Astrocyte (in vitro differentiated cells and primary cell): Measurements from ENCODE around the gene ATP5MC2. TPM values are rescaled to one million over a fixed set of nuclear protein-coding genes. Genes with fewer than 3 reads are reported as not detected.

ENCODE experiments used
- DNase-seq: peaks from one replicate; pipeline ENCODE4 v3.0.0-alpha.2; 2010; ENCODE audit warnings: low read depth
- FAIRE-seq: peaks from 2 replicates; lab custom pipeline; 2011; peaks lifted over from hg19 to GRCh38; lab: Jason Lieb, UNC
- H2AFZ ChIP-seq: 2 replicates; pipeline ENCODE4 v1.6.0; 2012; ENCODE audit warnings: low read depth, low read length, inconsistent platforms
- H3K27ac ChIP-seq: 2 replicates; pipeline ENCODE4 v1.5.1; 2011; ENCODE audit warnings: low read depth, low read length, inconsistent platforms
- H3K27me3 ChIP-seq: 2 replicates; pipeline ENCODE4 v1.6.0; 2011; ENCODE audit warnings: low read length, inconsistent platforms; ENCODE audit not compliant: insufficient read depth
- H3K36me3 ChIP-seq: 2 replicates; pipeline ENCODE4 v1.5.1; 2011; ENCODE audit warnings: low read length, inconsistent platforms; ENCODE audit not compliant: insufficient read depth
- H3K4me1 ChIP-seq: 2 replicates; pipeline ENCODE4 v1.5.1; 2011; ENCODE audit warnings: low read length, inconsistent platforms; ENCODE audit not compliant: insufficient read depth
- H3K4me2 ChIP-seq: 2 replicates; pipeline ENCODE4 v1.6.0; 2012; ENCODE audit warnings: low read length, inconsistent platforms
- H3K4me3 ChIP-seq: 2 replicates; pipeline ENCODE4 v1.5.1; 2011; ENCODE audit warnings: low read depth, mild to moderate bottlenecking, low read length, inconsistent platforms; ENCODE audit not compliant: insufficient read depth
- H3K79me2 ChIP-seq: 2 replicates; pipeline ENCODE4 v1.6.0; 2012; ENCODE audit warnings: mild to moderate bottlenecking, low read length, inconsistent platforms; ENCODE audit not compliant: insufficient read depth
- H3K9ac ChIP-seq: 2 replicates; pipeline ENCODE4 v1.6.0; 2012; ENCODE audit warnings: mild to moderate bottlenecking, low read length, inconsistent platforms
- H3K9me3 ChIP-seq: 2 replicates; pipeline ENCODE4 v1.5.1; 2012; ENCODE audit warnings: low read depth, mild to moderate bottlenecking, low read length, inconsistent platforms; ENCODE audit not compliant: insufficient read depth
- H4K20me1 ChIP-seq: 2 replicates; pipeline ENCODE4 v1.6.0; 2012; ENCODE audit warnings: low read length, inconsistent platforms; ENCODE audit not compliant: insufficient read depth
- H3K27ac Mint-ChIP-seq: one replicate; pipeline ENCODE4 v1.8.0; 2021; ENCODE audit warnings: mild to moderate bottlenecking, mixed read lengths; ENCODE audit not compliant: unreplicated experiment
- H3K27me3 Mint-ChIP-seq: one replicate; pipeline ENCODE4 v1.8.0; 2021; ENCODE audit warnings: low read depth, mixed read lengths; ENCODE audit not compliant: unreplicated experiment
- H3K36me3 Mint-ChIP-seq: one replicate; pipeline ENCODE4 v1.8.0; 2021; ENCODE audit warnings: low read depth, mixed read lengths; ENCODE audit not compliant: unreplicated experiment
- H3K4me1 Mint-ChIP-seq: one replicate; pipeline ENCODE4 v1.8.0; 2021; ENCODE audit warnings: low read depth, mixed read lengths; ENCODE audit not compliant: unreplicated experiment
- H3K4me3 Mint-ChIP-seq: one replicate; pipeline ENCODE4 v1.8.0; 2021; ENCODE audit warnings: mild to moderate bottlenecking, moderate library complexity, mixed read lengths; ENCODE audit not compliant: unreplicated experiment
- H3K9me3 Mint-ChIP-seq: one replicate; pipeline ENCODE4 v1.8.0; 2021; ENCODE audit warnings: mild to moderate bottlenecking, mixed read lengths; ENCODE audit not compliant: unreplicated experiment
- CTCF ChIP-seq: IDR thresholded peaks from 2 replicates; pipeline ENCODE4 v1.5.1; 2011; ENCODE audit warnings: low read depth, mild to moderate bottlenecking, inconsistent platforms, low read length, moderate library complexity; ENCODE audit not compliant: insufficient read depth
- EZH2 ChIP-seq: IDR thresholded peaks from 2 replicates; pipeline ENCODE4 v1.6.1; 2012; ENCODE audit warnings: mild to moderate bottlenecking, low read length, inconsistent platforms; ENCODE audit not compliant: insufficient read depth
- total RNA-seq: library from RNA; stranded (reverse); gene quantifications from 2 replicates; pipeline ENCODE4 v1.2.1, GENCODE V29; 2021

ATP5MC2 gene
- total RNA-seq, 1 donor from 2014 or later = 237 TPM

- Mint-ChIP-seq H3K27ac (no peak overlapping the region), H3K27me3 (peaks cover 70% of the 10 kb centered on the region), H3K9me3 (no peaks in the 10 kb centered on the region), H3K36me3 (peaks cover 7% of the 10 kb centered on the region), H3K4me1 (no peaks in the 10 kb centered on the region), H3K4me3 (no peak overlapping the region)
- Histone ChIP-seq H3K9me3 (no peaks in the 10 kb centered on the region), H2AFZ (no peak overlapping the region), H4K20me1 (no peaks in the 10 kb centered on the region), H3K4me1 (no peaks in the 10 kb centered on the region), H3K27ac (no peak overlapping the region), H3K9ac (no peak overlapping the region), H3K27me3 (peaks cover 47% of the 10 kb centered on the region), H3K36me3 (no peaks in the 10 kb centered on the region), H3K4me2 (no peak overlapping the region), H3K79me2 (no peaks in the 10 kb centered on the region), H3K4me3 (no peak overlapping the region)
- no peak for DNase-seq
- no peak for FAIRE-seq
- TF ChIP-seq EZH2 = no peak
Observed at GRCh38 chr12:53706080-53706479, 30.2 kb upstream of the ATP5MC2 start.

GRCh38 chr12:53703756-53704155, 27.9 kb upstream of the ATP5MC2 start:
- H3K4me1 ChIP-seq = no peaks in the 10 kb centered on the region
- H3K27ac ChIP-seq = no peak overlapping the region
- H3K27me3 ChIP-seq = peaks cover 61% of the 10 kb centered on the region
- no peak overlapping the region for H3K4me2 ChIP-seq
- no peaks in the 10 kb centered on the region for H4K20me1 ChIP-seq
- Mint-ChIP-seq H3K4me1 (no peaks in the 10 kb centered on the region), H3K36me3 (no peaks in the 10 kb centered on the region), H3K27me3 (peaks cover 81% of the 10 kb centered on the region), H3K27ac (no peak overlapping the region), H3K9me3 (no peaks in the 10 kb centered on the region), H3K4me3 (no peak overlapping the region)
- H3K4me3 ChIP-seq = no peak overlapping the region
- DNase-seq (peak; percentile 74), FAIRE-seq (no peak)
- H3K9ac ChIP-seq = no peak overlapping the region
- TF ChIP-seq EZH2 (no peak), CTCF (no peak)
- no peaks in the 10 kb centered on the region for H3K36me3 ChIP-seq
- no peaks in the 10 kb centered on the region for H3K9me3 ChIP-seq
- H3K79me2 ChIP-seq = no peaks in the 10 kb centered on the region
- H2AFZ ChIP-seq = no peak overlapping the region

GRCh38 chr12:53701518-53702264, 25.8 kb upstream of the ATP5MC2 start:
- Mint-ChIP-seq H3K36me3 (no peaks in the 10 kb centered on the region), H3K27me3 (peaks cover 85% of the 10 kb centered on the region), H3K4me1 (no peaks in the 10 kb centered on the region), H3K9me3 (no peaks in the 10 kb centered on the region), H3K27ac (no peak overlapping the region), H3K4me3 (no peak overlapping the region)
- peaks cover 69% of the 10 kb centered on the region for H3K27me3 ChIP-seq
- FAIRE-seq (no peak), DNase-seq (no peak)
- H3K4me1 ChIP-seq = peaks cover under 1% of the 10 kb centered on the region
- H2AFZ ChIP-seq = no peak overlapping the region
- H3K4me2 ChIP-seq = no peak overlapping the region
- no peak overlapping the region for H3K4me3 ChIP-seq
- no peaks in the 10 kb centered on the region for H3K36me3 ChIP-seq
- no peaks in the 10 kb centered on the region for H3K9me3 ChIP-seq
- no peak overlapping the region for H3K9ac ChIP-seq
- TF ChIP-seq EZH2 (no peak), CTCF (peak; percentile 91)
- H3K79me2 ChIP-seq = no peaks in the 10 kb centered on the region
- no peaks in the 10 kb centered on the region for H4K20me1 ChIP-seq
- H3K27ac ChIP-seq = no peak overlapping the region
